SK-N-SH treated with all-trans-retinoic acid at 6 μM for 48 hours (cell line): ENCODE measurements around the gene AMPH.

ENCODE experiments used
- ATAC-seq: fragments of 200-7000 bp; cut with Tn5 transposase; 3 replicates; pipeline ENCODE4 v1.9.1; 2020; ENCODE audit warnings: mild to moderate bottlenecking, moderate library complexity
- BACH2 ChIP-seq: fragments of 250-450 bp; sonication (Bioruptor Pico); IDR thresholded peaks from 2 replicates; pipeline ENCODE4 v1.9.0; 2021; ENCODE audit warnings: mild to moderate bottlenecking, borderline replicate concordance
- CSDC2 ChIP-seq: fragments of 250-450 bp; sonication (Bioruptor Pico); IDR thresholded peaks from 2 replicates; pipeline ENCODE4 v1.5.0; 2020; ENCODE audit warnings: mild to moderate bottlenecking, moderate library complexity
- GLIS3 ChIP-seq: fragments of 250-450 bp; sonication (Bioruptor Pico); IDR thresholded peaks from 2 replicates; pipeline ENCODE4 v1.5.0; 2020; ENCODE audit warnings: mild to moderate bottlenecking, moderate library complexity
- OSR1 ChIP-seq: fragments of 250-450 bp; sonication (Bioruptor Pico); IDR thresholded peaks from 2 replicates; pipeline ENCODE4 v1.8.0; 2022; ENCODE audit warnings: moderate library complexity, mild to moderate bottlenecking, inconsistent platforms
- PPARA ChIP-seq: fragments of 250-450 bp; sonication (Bioruptor Pico); IDR thresholded peaks from 2 replicates; pipeline ENCODE4 v1.5.0; 2020; ENCODE audit warnings: mild to moderate bottlenecking, borderline replicate concordance
- ZC3H10 ChIP-seq: fragments of 250-450 bp; sonication (Bioruptor Pico); IDR thresholded peaks from 2 replicates; pipeline ENCODE4 v1.5.1; 2021; ENCODE audit warnings: mild to moderate bottlenecking, moderate library complexity
- ZFP3 ChIP-seq: fragments of 250-450 bp; sonication (Bioruptor Pico); IDR thresholded peaks from 2 replicates; pipeline ENCODE4 v1.5.0; 2020; ENCODE audit warnings: mild to moderate bottlenecking, moderate library complexity
- ZFP30 ChIP-seq: fragments of 450-650 bp; formaldehyde crosslinking; IDR thresholded peaks from 2 replicates; pipeline ENCODE4 v1.5.0; 2022; ENCODE audit warnings: mild to moderate bottlenecking, moderate library complexity
- ZNF565 ChIP-seq: fragments of 450-650 bp; formaldehyde crosslinking; conservative IDR thresholded peaks from 2 replicates; pipeline ENCODE4 v1.5.0; 2020; ENCODE audit warnings: low read depth, mild to moderate bottlenecking, moderate library complexity
- ZNF70 ChIP-seq: fragments of 450-650 bp; formaldehyde crosslinking; IDR thresholded peaks from 2 replicates; pipeline ENCODE4 v1.5.0; 2020; ENCODE audit warnings: mild to moderate bottlenecking, moderate library complexity
- ZNF8 ChIP-seq: fragments of 450-650 bp; formaldehyde crosslinking; IDR thresholded peaks from 2 replicates; pipeline ENCODE4 v1.5.0; 2020; ENCODE audit warnings: mild to moderate bottlenecking, moderate library complexity
- TF ChIP-seq, protein P1 (sequence below): fragments of 250-450 bp; sonication (Bioruptor Pico); IDR thresholded peaks from 2 replicates; pipeline ENCODE4 v1.8.0; 2021; ENCODE audit warnings: low read depth, mild to moderate bottlenecking, moderate library complexity, borderline replicate concordance
- TF ChIP-seq, protein P2 (sequence below): fragments of 250-450 bp; sonication (Bioruptor Pico); IDR thresholded peaks from 2 replicates; pipeline ENCODE4 v1.5.0; 2020; ENCODE audit warnings: mild to moderate bottlenecking, moderate library complexity
- TF ChIP-seq, protein P3 (sequence below): fragments of 250-450 bp; sonication (Bioruptor Pico); IDR thresholded peaks from 2 replicates; pipeline ENCODE4 v1.5.1; 2020; ENCODE audit warnings: low read depth, mild to moderate bottlenecking, moderate library complexity
- TF ChIP-seq, protein P4 (sequence below): fragments of 250-450 bp; sonication (Bioruptor Pico); IDR thresholded peaks from 2 replicates; pipeline ENCODE4 v1.5.1; 2021; ENCODE audit warnings: mild to moderate bottlenecking, moderate library complexity
- TF ChIP-seq, protein P5 (sequence below): fragments of 250-450 bp; sonication (Bioruptor Pico); IDR thresholded peaks from 2 replicates; pipeline ENCODE4 v1.8.0; 2020; ENCODE audit warnings: mild to moderate bottlenecking, moderate library complexity, borderline replicate concordance

The AMPH gene

DNA sequence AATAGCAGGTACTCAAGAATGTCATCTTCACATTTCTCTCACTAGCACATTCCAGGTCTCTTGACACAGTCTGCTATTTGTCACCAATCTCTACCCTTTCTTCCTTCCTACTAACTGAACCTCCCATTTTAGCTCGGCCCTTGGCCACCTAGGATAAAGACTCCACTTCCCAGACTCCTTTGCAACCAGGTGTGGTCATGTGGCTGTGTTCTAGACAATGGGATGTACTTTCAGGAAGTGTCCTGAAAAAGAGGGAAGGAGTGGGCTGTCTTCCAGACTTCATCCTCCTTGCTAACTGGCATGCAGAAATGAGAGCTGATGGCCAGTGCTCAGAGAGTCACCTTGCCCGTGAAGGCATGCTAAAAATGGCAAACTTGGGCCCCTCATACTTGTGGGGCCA is 139.2 kb downstream of the AMPH start:
- TF ChIP-seq, protein P1, sequence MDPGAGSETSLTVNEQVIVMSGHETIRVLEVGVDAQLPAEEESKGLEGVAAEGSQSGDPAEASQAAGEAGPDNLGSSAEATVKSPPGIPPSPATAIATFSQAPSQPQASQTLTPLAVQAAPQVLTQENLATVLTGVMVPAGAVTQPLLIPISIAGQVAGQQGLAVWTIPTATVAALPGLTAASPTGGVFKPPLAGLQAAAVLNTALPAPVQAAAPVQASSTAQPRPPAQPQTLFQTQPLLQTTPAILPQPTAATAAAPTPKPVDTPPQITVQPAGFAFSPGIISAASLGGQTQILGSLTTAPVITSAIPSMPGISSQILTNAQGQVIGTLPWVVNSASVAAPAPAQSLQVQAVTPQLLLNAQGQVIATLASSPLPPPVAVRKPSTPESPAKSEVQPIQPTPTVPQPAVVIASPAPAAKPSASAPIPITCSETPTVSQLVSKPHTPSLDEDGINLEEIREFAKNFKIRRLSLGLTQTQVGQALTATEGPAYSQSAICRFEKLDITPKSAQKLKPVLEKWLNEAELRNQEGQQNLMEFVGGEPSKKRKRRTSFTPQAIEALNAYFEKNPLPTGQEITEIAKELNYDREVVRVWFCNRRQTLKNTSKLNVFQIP (CRISPR knock-in tag), result no peak
- TF ChIP-seq PPARA (CRISPR knock-in tag) (no peak), GLIS3 (CRISPR knock-in tag) (no peak), BACH2 (no peak), ZFP30 (CRISPR knock-in tag) (no peak), CSDC2 (no peak), OSR1 (CRISPR knock-in tag) (no peak)
- TF ChIP-seq, protein P2, sequence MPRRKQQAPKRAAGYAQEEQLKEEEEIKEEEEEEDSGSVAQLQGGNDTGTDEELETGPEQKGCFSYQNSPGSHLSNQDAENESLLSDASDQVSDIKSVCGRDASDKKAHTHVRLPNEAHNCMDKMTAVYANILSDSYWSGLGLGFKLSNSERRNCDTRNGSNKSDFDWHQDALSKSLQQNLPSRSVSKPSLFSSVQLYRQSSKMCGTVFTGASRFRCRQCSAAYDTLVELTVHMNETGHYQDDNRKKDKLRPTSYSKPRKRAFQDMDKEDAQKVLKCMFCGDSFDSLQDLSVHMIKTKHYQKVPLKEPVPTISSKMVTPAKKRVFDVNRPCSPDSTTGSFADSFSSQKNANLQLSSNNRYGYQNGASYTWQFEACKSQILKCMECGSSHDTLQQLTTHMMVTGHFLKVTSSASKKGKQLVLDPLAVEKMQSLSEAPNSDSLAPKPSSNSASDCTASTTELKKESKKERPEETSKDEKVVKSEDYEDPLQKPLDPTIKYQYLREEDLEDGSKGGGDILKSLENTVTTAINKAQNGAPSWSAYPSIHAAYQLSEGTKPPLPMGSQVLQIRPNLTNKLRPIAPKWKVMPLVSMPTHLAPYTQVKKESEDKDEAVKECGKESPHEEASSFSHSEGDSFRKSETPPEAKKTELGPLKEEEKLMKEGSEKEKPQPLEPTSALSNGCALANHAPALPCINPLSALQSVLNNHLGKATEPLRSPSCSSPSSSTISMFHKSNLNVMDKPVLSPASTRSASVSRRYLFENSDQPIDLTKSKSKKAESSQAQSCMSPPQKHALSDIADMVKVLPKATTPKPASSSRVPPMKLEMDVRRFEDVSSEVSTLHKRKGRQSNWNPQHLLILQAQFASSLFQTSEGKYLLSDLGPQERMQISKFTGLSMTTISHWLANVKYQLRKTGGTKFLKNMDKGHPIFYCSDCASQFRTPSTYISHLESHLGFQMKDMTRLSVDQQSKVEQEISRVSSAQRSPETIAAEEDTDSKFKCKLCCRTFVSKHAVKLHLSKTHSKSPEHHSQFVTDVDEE, result no peak
- TF ChIP-seq, protein P3, sequence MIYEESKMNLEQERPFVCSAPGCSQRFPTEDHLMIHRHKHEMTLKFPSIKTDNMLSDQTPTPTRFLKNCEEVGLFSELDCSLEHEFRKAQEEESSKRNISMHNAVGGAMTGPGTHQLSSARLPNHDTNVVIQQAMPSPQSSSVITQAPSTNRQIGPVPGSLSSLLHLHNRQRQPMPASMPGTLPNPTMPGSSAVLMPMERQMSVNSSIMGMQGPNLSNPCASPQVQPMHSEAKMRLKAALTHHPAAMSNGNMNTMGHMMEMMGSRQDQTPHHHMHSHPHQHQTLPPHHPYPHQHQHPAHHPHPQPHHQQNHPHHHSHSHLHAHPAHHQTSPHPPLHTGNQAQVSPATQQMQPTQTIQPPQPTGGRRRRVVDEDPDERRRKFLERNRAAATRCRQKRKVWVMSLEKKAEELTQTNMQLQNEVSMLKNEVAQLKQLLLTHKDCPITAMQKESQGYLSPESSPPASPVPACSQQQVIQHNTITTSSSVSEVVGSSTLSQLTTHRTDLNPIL, result no peak
- TF ChIP-seq, protein P4, sequence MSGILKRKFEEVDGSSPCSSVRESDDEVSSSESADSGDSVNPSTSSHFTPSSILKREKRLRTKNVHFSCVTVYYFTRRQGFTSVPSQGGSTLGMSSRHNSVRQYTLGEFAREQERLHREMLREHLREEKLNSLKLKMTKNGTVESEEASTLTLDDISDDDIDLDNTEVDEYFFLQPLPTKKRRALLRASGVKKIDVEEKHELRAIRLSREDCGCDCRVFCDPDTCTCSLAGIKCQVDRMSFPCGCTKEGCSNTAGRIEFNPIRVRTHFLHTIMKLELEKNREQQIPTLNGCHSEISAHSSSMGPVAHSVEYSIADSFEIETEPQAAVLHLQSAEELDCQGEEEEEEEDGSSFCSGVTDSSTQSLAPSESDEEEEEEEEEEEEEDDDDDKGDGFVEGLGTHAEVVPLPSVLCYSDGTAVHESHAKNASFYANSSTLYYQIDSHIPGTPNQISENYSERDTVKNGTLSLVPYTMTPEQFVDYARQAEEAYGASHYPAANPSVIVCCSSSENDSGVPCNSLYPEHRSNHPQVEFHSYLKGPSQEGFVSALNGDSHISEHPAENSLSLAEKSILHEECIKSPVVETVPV (CRISPR knock-in tag), result no peak
- ATAC-seq, result no peak

DNA sequence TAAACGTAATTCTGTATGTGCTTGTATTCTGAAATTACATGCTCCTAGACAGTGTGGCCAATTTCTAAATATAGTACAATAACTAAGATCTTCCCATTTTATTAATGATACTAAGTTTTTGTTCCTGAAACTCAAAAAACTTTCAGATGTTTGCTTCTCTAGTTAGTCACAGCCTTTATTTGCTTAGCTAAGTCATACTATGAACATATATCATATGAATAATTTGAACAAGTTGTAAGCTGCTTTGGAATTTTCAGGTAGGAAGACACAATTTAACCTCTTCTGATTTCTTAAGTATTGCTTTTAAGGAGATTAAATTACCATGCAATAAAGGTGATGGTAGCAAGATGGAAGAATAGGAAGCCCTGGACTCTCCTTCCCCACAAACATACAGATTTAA is 148.7 kb downstream of the AMPH start:
- TF ChIP-seq GLIS3 (CRISPR knock-in tag), result no peak
- no peak for TF ChIP-seq ZNF70 (CRISPR knock-in tag)
- TF ChIP-seq, protein P2, result no peak
- no peak for TF ChIP-seq ZC3H10 (CRISPR knock-in tag)
- no peak for TF ChIP-seq OSR1 (CRISPR knock-in tag)
- no peak for TF ChIP-seq ZFP3
- TF ChIP-seq ZNF565 (CRISPR knock-in tag), result no peak
- TF ChIP-seq, protein P1 (CRISPR knock-in tag), result no peak
- TF ChIP-seq, protein P3, result no peak
- no peak for TF ChIP-seq ZNF8 (CRISPR knock-in tag)
- TF ChIP-seq, protein P5, sequence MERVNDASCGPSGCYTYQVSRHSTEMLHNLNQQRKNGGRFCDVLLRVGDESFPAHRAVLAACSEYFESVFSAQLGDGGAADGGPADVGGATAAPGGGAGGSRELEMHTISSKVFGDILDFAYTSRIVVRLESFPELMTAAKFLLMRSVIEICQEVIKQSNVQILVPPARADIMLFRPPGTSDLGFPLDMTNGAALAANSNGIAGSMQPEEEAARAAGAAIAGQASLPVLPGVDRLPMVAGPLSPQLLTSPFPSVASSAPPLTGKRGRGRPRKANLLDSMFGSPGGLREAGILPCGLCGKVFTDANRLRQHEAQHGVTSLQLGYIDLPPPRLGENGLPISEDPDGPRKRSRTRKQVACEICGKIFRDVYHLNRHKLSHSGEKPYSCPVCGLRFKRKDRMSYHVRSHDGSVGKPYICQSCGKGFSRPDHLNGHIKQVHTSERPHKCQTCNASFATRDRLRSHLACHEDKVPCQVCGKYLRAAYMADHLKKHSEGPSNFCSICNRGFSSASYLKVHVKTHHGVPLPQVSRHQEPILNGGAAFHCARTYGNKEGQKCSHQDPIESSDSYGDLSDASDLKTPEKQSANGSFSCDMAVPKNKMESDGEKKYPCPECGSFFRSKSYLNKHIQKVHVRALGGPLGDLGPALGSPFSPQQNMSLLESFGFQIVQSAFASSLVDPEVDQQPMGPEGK (CRISPR knock-in tag), result no peak
- no peak for ATAC-seq
